SK-N-SH treated with all-trans-retinoic acid at 6 μM for 48 hours (cell line): ENCODE results near the gene ACKR4.

Experiments used
- ATAC-seq: fragments of 200-7000 bp; cut with Tn5 transposase; 3 replicates; pipeline ENCODE4 v1.9.1; 2020; ENCODE audit warnings: mild to moderate bottlenecking, moderate library complexity
- ARNTL ChIP-seq: fragments of 450-650 bp; formaldehyde crosslinking; IDR thresholded peaks from 2 replicates; pipeline ENCODE4 v1.5.0; 2020; ENCODE audit warnings: low read depth, mild to moderate bottlenecking, moderate library complexity, borderline replicate concordance
- BACH2 ChIP-seq: fragments of 250-450 bp; sonication (Bioruptor Pico); IDR thresholded peaks from 2 replicates; pipeline ENCODE4 v1.9.0; 2021; ENCODE audit warnings: mild to moderate bottlenecking, borderline replicate concordance
- CREB5 ChIP-seq: fragments of 250-450 bp; sonication (Bioruptor Pico); IDR thresholded peaks from 2 replicates; pipeline ENCODE4 v1.5.1; 2020; ENCODE audit warnings: low read depth, mild to moderate bottlenecking, moderate library complexity
- CSDC2 ChIP-seq: fragments of 250-450 bp; sonication (Bioruptor Pico); IDR thresholded peaks from 2 replicates; pipeline ENCODE4 v1.5.0; 2020; ENCODE audit warnings: mild to moderate bottlenecking, moderate library complexity
- GLIS3 ChIP-seq: fragments of 250-450 bp; sonication (Bioruptor Pico); IDR thresholded peaks from 2 replicates; pipeline ENCODE4 v1.5.0; 2020; ENCODE audit warnings: mild to moderate bottlenecking, moderate library complexity
- ISL1 ChIP-seq: fragments of 250-450 bp; sonication (Bioruptor Pico); IDR thresholded peaks from 2 replicates; pipeline ENCODE4 v2.1.2; 2022; ENCODE audit warnings: mild to moderate bottlenecking, moderate library complexity
- OSR1 ChIP-seq: fragments of 250-450 bp; sonication (Bioruptor Pico); IDR thresholded peaks from 2 replicates; pipeline ENCODE4 v1.8.0; 2022; ENCODE audit warnings: moderate library complexity, mild to moderate bottlenecking, inconsistent platforms
- PPARA ChIP-seq: fragments of 250-450 bp; sonication (Bioruptor Pico); IDR thresholded peaks from 2 replicates; pipeline ENCODE4 v1.5.0; 2020; ENCODE audit warnings: mild to moderate bottlenecking, borderline replicate concordance
- TCF4 ChIP-seq: fragments of 250-450 bp; sonication (Bioruptor Pico); IDR thresholded peaks from 2 replicates; pipeline ENCODE4 v1.8.0; 2021; ENCODE audit warnings: mild to moderate bottlenecking, moderate library complexity, borderline replicate concordance
- TOX ChIP-seq: fragments of 250-450 bp; sonication (Bioruptor Pico); IDR thresholded peaks from 2 replicates; pipeline ENCODE4 v1.8.0; 2021; ENCODE audit warnings: mild to moderate bottlenecking, moderate library complexity, borderline replicate concordance
- ZC3H10 ChIP-seq: fragments of 250-450 bp; sonication (Bioruptor Pico); IDR thresholded peaks from 2 replicates; pipeline ENCODE4 v1.5.1; 2021; ENCODE audit warnings: mild to moderate bottlenecking, moderate library complexity
- ZFP3 ChIP-seq: fragments of 250-450 bp; sonication (Bioruptor Pico); IDR thresholded peaks from 2 replicates; pipeline ENCODE4 v1.5.0; 2020; ENCODE audit warnings: mild to moderate bottlenecking, moderate library complexity
- ZFP30 ChIP-seq: fragments of 450-650 bp; formaldehyde crosslinking; IDR thresholded peaks from 2 replicates; pipeline ENCODE4 v1.5.0; 2022; ENCODE audit warnings: mild to moderate bottlenecking, moderate library complexity
- ZNF565 ChIP-seq: fragments of 450-650 bp; formaldehyde crosslinking; conservative IDR thresholded peaks from 2 replicates; pipeline ENCODE4 v1.5.0; 2020; ENCODE audit warnings: low read depth, mild to moderate bottlenecking, moderate library complexity
- TF ChIP-seq, protein P1 (sequence below): fragments of 250-450 bp; sonication (Bioruptor Pico); IDR thresholded peaks from 2 replicates; pipeline ENCODE4 v1.5.1; 2021; ENCODE audit warnings: mild to moderate bottlenecking, moderate library complexity
- TF ChIP-seq, protein P2 (sequence below): fragments of 250-450 bp; sonication (Bioruptor Pico); IDR thresholded peaks from 2 replicates; pipeline ENCODE4 v1.8.0; 2021; ENCODE audit warnings: low read depth, mild to moderate bottlenecking, moderate library complexity, borderline replicate concordance
- TF ChIP-seq, protein P3 (sequence below): fragments of 250-450 bp; sonication (Bioruptor Pico); IDR thresholded peaks from 2 replicates; pipeline ENCODE4 v1.5.0; 2020; ENCODE audit warnings: mild to moderate bottlenecking, moderate library complexity

Gene ACKR4

GRCh38 chr3:132593241-132593946 is 3.7 kb upstream of the ACKR4 start:
- TF ChIP-seq GLIS3 (CRISPR knock-in tag) (no peak), ARNTL (CRISPR knock-in tag) (no peak), ZFP3 (CRISPR knock-in tag) (no peak), CREB5 (CRISPR knock-in tag) (no peak), TOX (CRISPR knock-in tag) (no peak), BACH2 (CRISPR knock-in tag) (no peak), ZNF565 (CRISPR knock-in tag) (no peak)
- TF ChIP-seq, protein P1, sequence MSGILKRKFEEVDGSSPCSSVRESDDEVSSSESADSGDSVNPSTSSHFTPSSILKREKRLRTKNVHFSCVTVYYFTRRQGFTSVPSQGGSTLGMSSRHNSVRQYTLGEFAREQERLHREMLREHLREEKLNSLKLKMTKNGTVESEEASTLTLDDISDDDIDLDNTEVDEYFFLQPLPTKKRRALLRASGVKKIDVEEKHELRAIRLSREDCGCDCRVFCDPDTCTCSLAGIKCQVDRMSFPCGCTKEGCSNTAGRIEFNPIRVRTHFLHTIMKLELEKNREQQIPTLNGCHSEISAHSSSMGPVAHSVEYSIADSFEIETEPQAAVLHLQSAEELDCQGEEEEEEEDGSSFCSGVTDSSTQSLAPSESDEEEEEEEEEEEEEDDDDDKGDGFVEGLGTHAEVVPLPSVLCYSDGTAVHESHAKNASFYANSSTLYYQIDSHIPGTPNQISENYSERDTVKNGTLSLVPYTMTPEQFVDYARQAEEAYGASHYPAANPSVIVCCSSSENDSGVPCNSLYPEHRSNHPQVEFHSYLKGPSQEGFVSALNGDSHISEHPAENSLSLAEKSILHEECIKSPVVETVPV (CRISPR knock-in tag): no peak
- TF ChIP-seq, all 23 proteins: peak for 0

GRCh38 chr3:132593947-132594323 is 3.1 kb upstream of the ACKR4 start:
- TF ChIP-seq BACH2 (CRISPR knock-in tag): no peak
- TF ChIP-seq CSDC2 (CRISPR knock-in tag): no peak
- TF ChIP-seq TOX (CRISPR knock-in tag): no peak
- TF ChIP-seq ARNTL (CRISPR knock-in tag): no peak
- no peak for TF ChIP-seq ISL1 (CRISPR knock-in tag)
- TF ChIP-seq, protein P2, sequence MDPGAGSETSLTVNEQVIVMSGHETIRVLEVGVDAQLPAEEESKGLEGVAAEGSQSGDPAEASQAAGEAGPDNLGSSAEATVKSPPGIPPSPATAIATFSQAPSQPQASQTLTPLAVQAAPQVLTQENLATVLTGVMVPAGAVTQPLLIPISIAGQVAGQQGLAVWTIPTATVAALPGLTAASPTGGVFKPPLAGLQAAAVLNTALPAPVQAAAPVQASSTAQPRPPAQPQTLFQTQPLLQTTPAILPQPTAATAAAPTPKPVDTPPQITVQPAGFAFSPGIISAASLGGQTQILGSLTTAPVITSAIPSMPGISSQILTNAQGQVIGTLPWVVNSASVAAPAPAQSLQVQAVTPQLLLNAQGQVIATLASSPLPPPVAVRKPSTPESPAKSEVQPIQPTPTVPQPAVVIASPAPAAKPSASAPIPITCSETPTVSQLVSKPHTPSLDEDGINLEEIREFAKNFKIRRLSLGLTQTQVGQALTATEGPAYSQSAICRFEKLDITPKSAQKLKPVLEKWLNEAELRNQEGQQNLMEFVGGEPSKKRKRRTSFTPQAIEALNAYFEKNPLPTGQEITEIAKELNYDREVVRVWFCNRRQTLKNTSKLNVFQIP (CRISPR knock-in tag): no peak
- TF ChIP-seq ZFP3 (CRISPR knock-in tag): no peak
- no peak for TF ChIP-seq PPARA (CRISPR knock-in tag)
- TF ChIP-seq ZFP30: no peak
- TF ChIP-seq OSR1 (CRISPR knock-in tag): no peak
- TF ChIP-seq, protein P3, sequence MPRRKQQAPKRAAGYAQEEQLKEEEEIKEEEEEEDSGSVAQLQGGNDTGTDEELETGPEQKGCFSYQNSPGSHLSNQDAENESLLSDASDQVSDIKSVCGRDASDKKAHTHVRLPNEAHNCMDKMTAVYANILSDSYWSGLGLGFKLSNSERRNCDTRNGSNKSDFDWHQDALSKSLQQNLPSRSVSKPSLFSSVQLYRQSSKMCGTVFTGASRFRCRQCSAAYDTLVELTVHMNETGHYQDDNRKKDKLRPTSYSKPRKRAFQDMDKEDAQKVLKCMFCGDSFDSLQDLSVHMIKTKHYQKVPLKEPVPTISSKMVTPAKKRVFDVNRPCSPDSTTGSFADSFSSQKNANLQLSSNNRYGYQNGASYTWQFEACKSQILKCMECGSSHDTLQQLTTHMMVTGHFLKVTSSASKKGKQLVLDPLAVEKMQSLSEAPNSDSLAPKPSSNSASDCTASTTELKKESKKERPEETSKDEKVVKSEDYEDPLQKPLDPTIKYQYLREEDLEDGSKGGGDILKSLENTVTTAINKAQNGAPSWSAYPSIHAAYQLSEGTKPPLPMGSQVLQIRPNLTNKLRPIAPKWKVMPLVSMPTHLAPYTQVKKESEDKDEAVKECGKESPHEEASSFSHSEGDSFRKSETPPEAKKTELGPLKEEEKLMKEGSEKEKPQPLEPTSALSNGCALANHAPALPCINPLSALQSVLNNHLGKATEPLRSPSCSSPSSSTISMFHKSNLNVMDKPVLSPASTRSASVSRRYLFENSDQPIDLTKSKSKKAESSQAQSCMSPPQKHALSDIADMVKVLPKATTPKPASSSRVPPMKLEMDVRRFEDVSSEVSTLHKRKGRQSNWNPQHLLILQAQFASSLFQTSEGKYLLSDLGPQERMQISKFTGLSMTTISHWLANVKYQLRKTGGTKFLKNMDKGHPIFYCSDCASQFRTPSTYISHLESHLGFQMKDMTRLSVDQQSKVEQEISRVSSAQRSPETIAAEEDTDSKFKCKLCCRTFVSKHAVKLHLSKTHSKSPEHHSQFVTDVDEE: no peak
- no peak for TF ChIP-seq ZC3H10 (CRISPR knock-in tag)
- TF ChIP-seq TCF4 (CRISPR knock-in tag): no peak
- TF ChIP-seq, all 23 proteins: peak for 0
- ATAC-seq: peak; percentile 90

More at GRCh38 chr3:132593241-132593946, 3.7 kb upstream of the ACKR4 start:
- peak; percentile 61 for ATAC-seq

DNA sequence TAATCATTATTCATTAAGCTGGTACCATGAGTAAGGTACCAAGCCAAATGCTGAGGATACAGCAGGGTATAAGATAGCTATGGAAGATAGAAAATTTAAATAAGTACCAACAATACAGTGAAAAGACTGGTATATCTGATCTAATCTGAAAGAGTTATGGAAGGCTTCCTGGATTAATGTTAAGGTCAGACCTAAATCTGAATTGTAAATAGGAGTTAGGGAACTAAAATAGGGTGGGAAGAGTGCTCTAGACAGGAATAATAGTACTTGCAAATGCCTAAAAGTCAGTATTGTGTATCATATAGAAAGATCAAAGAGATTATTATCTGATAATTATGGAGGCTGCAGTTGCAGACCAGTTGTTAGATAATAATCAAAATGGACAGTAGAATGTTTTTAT is 2.6 kb upstream of the ACKR4 start:
- TF ChIP-seq ZNF565 (CRISPR knock-in tag) (no peak), CSDC2 (CRISPR knock-in tag) (no peak), ZFP30 (no peak), BACH2 (CRISPR knock-in tag) (no peak), ZFP3 (CRISPR knock-in tag) (no peak), ISL1 (CRISPR knock-in tag) (no peak)
- TF ChIP-seq, protein P2 (CRISPR knock-in tag): no peak
- peak; percentile 7; the same call in 2 of the 3 replicates for ATAC-seq
